HCT116 (cell line): ENCODE measurements around the gene MSI2. TPM values are rescaled to one million over a fixed set of nuclear protein-coding genes. Genes with fewer than 3 reads are reported as not detected.

Experiments used
- ATAC-seq: fragments of 200-7000 bp; cut with Tn5 transposase; 2 replicates; pipeline ENCODE4 v1.9.1; 2020; ENCODE audit warnings: mild to moderate bottlenecking, moderate library complexity
- BruUV-seq: library from RNA; stranded (reverse); fragments of 400-500 nt; replicated peaks from 2 replicates; lab custom pipeline; 2021; lab: Mats Ljungman, UMichigan
- CTCF ChIA-PET: fragments of 300-600 bp; sonication (Branson Sonifier 250); formaldehyde crosslinking; loops from one replicate; lab custom pipeline; 2021; ENCODE audit warnings: antibody characterized with exemption; lab: Charles Lee
- POLR2A ChIA-PET: fragments of 300-600, 350-600 bp; sonication (Branson Sonifier 250); formaldehyde crosslinking; loops from one replicate; lab custom pipeline; 2021; ENCODE audit warnings: antibody characterized with exemption; lab: Charles Lee
- RAD21 ChIA-PET, 2 experiments: fragments of 300-600 bp; sonication (Branson Sonifier 250); formaldehyde crosslinking; loops; one replicate each; lab custom pipeline; 2023; ENCODE audit warnings: low total read pairs in 2 of 2; ENCODE audit not compliant: uncharacterized antibody in 2 of 2, unreplicated experiment in 2 of 2, low non-redundant PET in 1 of 2; lab: Charles Lee
- DNase-seq: peaks from one replicate; pipeline ENCODE4 v3.0.0-alpha.2; 2010; ENCODE audit warnings: low read depth, low spot score
- H2AFZ ChIP-seq: fragments of 200-600 bp; shearing (Covaris generic), sonication (generic); 2 replicates; pipeline ENCODE4 v1.6.1; 2017; ENCODE audit warnings: low read depth, mixed run types, mixed read lengths, antibody characterized with exemption, low read length; ENCODE audit not compliant: poor library complexity, severe bottlenecking
- H3K27ac ChIP-seq: 2 replicates; pipeline ENCODE4 v1.5.1; 2012; ENCODE audit warnings: low read depth, low read length
- H3K27me3 ChIP-seq: fragments of 200-600 bp; sonication (generic); 2 replicates; pipeline ENCODE4 v1.6.1; 2016; ENCODE audit warnings: mixed run types, low read length, mixed read lengths; ENCODE audit not compliant: insufficient read depth
- H3K36me3 ChIP-seq, 2 experiments: fragments of 200-500 bp in 1 of 2; fragments of 200-600 bp in 1 of 2; sonication (Bioruptor generic) in 1 of 2; sonication (generic) in 1 of 2; 2 replicates each; pipeline versions ENCODE4 v1.5.1 to v1.6.1; 2014 to 2016; ENCODE audit warnings: low read length in 2 of 2, inconsistent platforms in 1 of 2, mixed read lengths in 1 of 2, mixed run types in 1 of 2; ENCODE audit not compliant: insufficient read depth in 2 of 2, control insufficient read depth in 1 of 2
- H3K4me1 ChIP-seq, 2 experiments: fragments of 200-600 bp in 1 of 2; sonication (generic) in 1 of 2; 2 replicates each; pipeline versions ENCODE4 v1.5.1 to v1.6.1; 2012 to 2017; ENCODE audit warnings: low read length in 2 of 2, inconsistent platforms in 1 of 2, mild to moderate bottlenecking in 1 of 2, mixed read lengths in 1 of 2, mixed run types in 1 of 2, moderate library complexity in 1 of 2; ENCODE audit not compliant: insufficient read depth in 2 of 2, control insufficient read depth in 1 of 2
- H3K4me2 ChIP-seq: fragments of 200-600 bp; sonication (generic); 2 replicates; pipeline ENCODE4 v1.6.1; 2017; ENCODE audit warnings: mixed run types, low read length, mixed read lengths
- H3K4me3 ChIP-seq, 2 experiments: fragments of 200-600 bp in 1 of 2; sonication (generic) in 1 of 2; replicated peaks in 1 of 2; 2 replicates each; pipeline ENCODE4 v1.5.1; 2011 to 2016; ENCODE audit warnings: low read length in 2 of 2, control low read depth in 1 of 2, low read depth in 1 of 2, mild to moderate bottlenecking in 1 of 2, mixed read lengths in 1 of 2, mixed run types in 1 of 2
- H3K79me2 ChIP-seq: fragments of 200-600 bp; sonication (generic); 2 replicates; pipeline ENCODE4 v1.6.1; 2017; ENCODE audit warnings: mild to moderate bottlenecking, mixed run types, low read length, moderate library complexity, mixed read lengths; ENCODE audit not compliant: insufficient read depth
- H3K9ac ChIP-seq: fragments of 200-600 bp; sonication (generic); 2 replicates; pipeline ENCODE4 v1.6.1; 2016; ENCODE audit warnings: low read length, mixed read lengths
- H3K9me2 ChIP-seq: fragments of 200-600 bp; sonication (generic), shearing (Covaris generic); 2 replicates; pipeline ENCODE4 v1.6.1; 2017; ENCODE audit warnings: mixed run types, mild to moderate bottlenecking, moderate library complexity; ENCODE audit not compliant: insufficient read depth
- H3K9me3 ChIP-seq, 2 experiments: fragments of 200-500 bp in 1 of 2; fragments of 200-600 bp in 1 of 2; sonication (Bioruptor generic) in 1 of 2; sonication (generic) in 1 of 2; 2 replicates each; pipeline ENCODE4 v1.6.1; 2014 to 2017; ENCODE audit warnings: low read length in 2 of 2, mixed read lengths in 2 of 2, inconsistent platforms in 1 of 2, low read depth in 1 of 2, mild to moderate bottlenecking in 1 of 2, mixed run types in 1 of 2, moderate library complexity in 1 of 2; ENCODE audit not compliant: control insufficient read depth in 1 of 2, insufficient read depth in 1 of 2
- H4K20me1 ChIP-seq: fragments of 200-600 bp; sonication (generic), shearing (Covaris generic); 2 replicates; pipeline ENCODE4 v1.6.1; 2017; ENCODE audit warnings: mixed run types, mild to moderate bottlenecking, moderate library complexity; ENCODE audit not compliant: insufficient read depth
- CEBPB ChIP-seq: IDR thresholded peaks from 2 replicates; pipeline ENCODE4 v1.6.1; 2012; ENCODE audit warnings: low read depth
- CTCF ChIP-seq, 3 experiments: fragments of 200-600 bp in 1 of 3; sonication (generic) in 1 of 3; IDR thresholded peaks in 2 of 3; conservative IDR thresholded peaks in 1 of 3; 2 replicates each; pipeline ENCODE4 v1.5.1; 2012 to 2017; ENCODE audit warnings: low read depth in 2 of 3, low read length in 2 of 3, antibody characterized with exemption in 1 of 3, borderline replicate concordance in 1 of 3, control low read depth in 1 of 3, mild to moderate bottlenecking in 1 of 3, mixed read lengths in 1 of 3, mixed run types in 1 of 3, moderate library complexity in 1 of 3; ENCODE audit not compliant: insufficient read depth in 1 of 3
- ELF1 ChIP-seq: IDR thresholded peaks from 2 replicates; pipeline ENCODE4 v1.6.1; 2012; ENCODE audit warnings: low read depth, borderline replicate concordance
- EZH2phosphoT487 ChIP-seq: fragments of 200-600 bp; IDR thresholded peaks from 2 replicates; pipeline ENCODE4 v1.6.1; 2018; ENCODE audit warnings: antibody characterized with exemption, borderline replicate concordance
- FOSL1 ChIP-seq: IDR thresholded peaks from 2 replicates; pipeline ENCODE4 v1.6.1; 2012; ENCODE audit warnings: low read depth
- MAX ChIP-seq: IDR thresholded peaks from 2 replicates; pipeline ENCODE4 v1.6.1; 2012
- RAD21 ChIP-seq: IDR thresholded peaks from 2 replicates; pipeline ENCODE4 v1.6.1; 2012; ENCODE audit warnings: low read depth, mild to moderate bottlenecking
- SIN3A ChIP-seq: IDR thresholded peaks from 2 replicates; pipeline ENCODE4 v1.6.1; 2012; ENCODE audit warnings: low read depth
- YY1 ChIP-seq: IDR thresholded peaks from 2 replicates; pipeline ENCODE4 v1.6.1; 2011; ENCODE audit warnings: low read length, low read depth, moderate library complexity, mild to moderate bottlenecking; ENCODE audit not compliant: insufficient replicate concordance; ENCODE audit errors: extremely low read depth
- ZFX ChIP-seq: fragments of 450-650 bp; IDR thresholded peaks from 2 replicates; pipeline ENCODE4 v1.6.1; 2017
- intact Hi-C: fragments of 100-400 bp; cut with micrococcal nuclease; formaldehyde crosslinking; loops from 2 replicates; pipeline ENCODE4 v1.10.0; 2022
- total RNA-seq: library from RNA; stranded (reverse); gene quantifications from one replicate; pipeline ENCODE4 v1.2.1, GENCODE V29; 2021; ENCODE audit not compliant: unreplicated experiment
- TF ChIP-seq, protein P1 (sequence below): IDR thresholded peaks from 2 replicates; pipeline ENCODE4 v1.6.1; 2011; ENCODE audit warnings: mild to moderate bottlenecking, low read length, moderate library complexity; ENCODE audit not compliant: insufficient replicate concordance; ENCODE audit errors: extremely low read depth
- TF ChIP-seq, protein P2 (sequence below): IDR thresholded peaks from 2 replicates; pipeline ENCODE4 v1.6.1; 2012; ENCODE audit warnings: low read depth

Gene MSI2
- total RNA-seq, 1 experiment from 2014 or later: 137 TPM

DNA sequence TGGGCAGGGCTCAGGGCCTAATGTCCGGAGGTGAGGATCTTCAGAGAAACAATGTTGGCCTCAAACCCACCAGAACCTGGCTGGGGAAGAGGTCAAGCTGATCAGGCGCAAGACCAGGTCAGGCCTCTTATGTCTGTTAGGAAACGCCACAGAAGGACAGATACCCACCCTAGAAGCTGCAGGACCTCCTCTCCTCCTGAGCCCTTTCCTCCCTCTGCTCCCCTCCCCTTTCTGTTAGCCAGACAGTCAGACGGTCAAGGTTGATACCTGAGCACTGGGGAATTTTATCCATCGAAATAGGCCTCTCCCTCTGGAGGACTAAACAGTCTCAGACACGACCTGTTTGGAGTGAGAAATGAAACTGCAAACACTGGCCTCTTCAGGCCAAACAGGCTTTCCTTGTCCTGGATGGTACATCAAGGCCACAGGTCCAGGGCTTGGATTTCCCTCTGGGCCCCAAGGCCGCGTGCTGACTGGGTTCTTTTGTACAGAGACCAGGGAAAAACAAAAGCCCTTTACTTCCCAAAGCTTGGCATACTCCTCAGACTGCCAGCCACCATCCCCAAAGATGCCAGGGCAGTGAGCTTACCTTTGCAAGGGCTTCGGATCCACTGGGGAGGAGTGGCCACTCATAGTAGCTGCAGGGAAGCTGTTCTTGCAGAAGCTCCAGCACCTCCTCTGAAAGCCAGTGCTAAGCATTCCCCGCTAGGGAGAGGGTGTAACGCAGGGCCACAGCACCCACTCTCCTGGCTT lies 353.0 kb downstream of the MSI2 start:
- peaks cover 0 to 4% of the 10 kb centered on the region in 2 experiments; a peak in 1 of 4 replicates for H3K4me1 ChIP-seq
- no peak overlapping the region for H3K9ac ChIP-seq
- H3K36me3 ChIP-seq: no peaks in the 10 kb centered on the region
- no peaks in the 10 kb centered on the region for H3K79me2 ChIP-seq
- DNase-seq: no peak
- ChIA-PET CTCF (interaction anchor here (1.0 to 4.3 kb wide), 2 partner anchors 12 to 62 kb away, joined by 4 to 21 read pairs; no protein-coding TSS in a partner anchor), POLR2A (no interaction called here), RAD21 (no interaction called here)
- TF ChIP-seq SIN3A (no peak), FOSL1 (no peak), ZFX (no peak), RAD21 (no peak), CTCF (IDR thresholded peaks at IDR 0.05 in 2 of 3, conservative IDR thresholded peaks at IDR 0.05 in 1 of 3; ENCODE audit: borderline replicate concordance in 1 of 3, insufficient read depth in 1 of 3, low read depth in 2 of 3, low read length in 2 of 3) (no peak), MAX (no peak), YY1 (no peak), ELF1 (no peak), EZH2phosphoT487 (no peak), CEBPB (no peak)
- TF ChIP-seq, protein P1, sequence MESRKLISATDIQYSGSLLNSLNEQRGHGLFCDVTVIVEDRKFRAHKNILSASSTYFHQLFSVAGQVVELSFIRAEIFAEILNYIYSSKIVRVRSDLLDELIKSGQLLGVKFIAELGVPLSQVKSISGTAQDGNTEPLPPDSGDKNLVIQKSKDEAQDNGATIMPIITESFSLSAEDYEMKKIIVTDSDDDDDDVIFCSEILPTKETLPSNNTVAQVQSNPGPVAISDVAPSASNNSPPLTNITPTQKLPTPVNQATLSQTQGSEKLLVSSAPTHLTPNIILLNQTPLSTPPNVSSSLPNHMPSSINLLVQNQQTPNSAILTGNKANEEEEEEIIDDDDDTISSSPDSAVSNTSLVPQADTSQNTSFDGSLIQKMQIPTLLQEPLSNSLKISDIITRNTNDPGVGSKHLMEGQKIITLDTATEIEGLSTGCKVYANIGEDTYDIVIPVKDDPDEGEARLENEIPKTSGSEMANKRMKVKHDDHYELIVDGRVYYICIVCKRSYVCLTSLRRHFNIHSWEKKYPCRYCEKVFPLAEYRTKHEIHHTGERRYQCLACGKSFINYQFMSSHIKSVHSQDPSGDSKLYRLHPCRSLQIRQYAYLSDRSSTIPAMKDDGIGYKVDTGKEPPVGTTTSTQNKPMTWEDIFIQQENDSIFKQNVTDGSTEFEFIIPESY: no peak
- TF ChIP-seq, protein P2, sequence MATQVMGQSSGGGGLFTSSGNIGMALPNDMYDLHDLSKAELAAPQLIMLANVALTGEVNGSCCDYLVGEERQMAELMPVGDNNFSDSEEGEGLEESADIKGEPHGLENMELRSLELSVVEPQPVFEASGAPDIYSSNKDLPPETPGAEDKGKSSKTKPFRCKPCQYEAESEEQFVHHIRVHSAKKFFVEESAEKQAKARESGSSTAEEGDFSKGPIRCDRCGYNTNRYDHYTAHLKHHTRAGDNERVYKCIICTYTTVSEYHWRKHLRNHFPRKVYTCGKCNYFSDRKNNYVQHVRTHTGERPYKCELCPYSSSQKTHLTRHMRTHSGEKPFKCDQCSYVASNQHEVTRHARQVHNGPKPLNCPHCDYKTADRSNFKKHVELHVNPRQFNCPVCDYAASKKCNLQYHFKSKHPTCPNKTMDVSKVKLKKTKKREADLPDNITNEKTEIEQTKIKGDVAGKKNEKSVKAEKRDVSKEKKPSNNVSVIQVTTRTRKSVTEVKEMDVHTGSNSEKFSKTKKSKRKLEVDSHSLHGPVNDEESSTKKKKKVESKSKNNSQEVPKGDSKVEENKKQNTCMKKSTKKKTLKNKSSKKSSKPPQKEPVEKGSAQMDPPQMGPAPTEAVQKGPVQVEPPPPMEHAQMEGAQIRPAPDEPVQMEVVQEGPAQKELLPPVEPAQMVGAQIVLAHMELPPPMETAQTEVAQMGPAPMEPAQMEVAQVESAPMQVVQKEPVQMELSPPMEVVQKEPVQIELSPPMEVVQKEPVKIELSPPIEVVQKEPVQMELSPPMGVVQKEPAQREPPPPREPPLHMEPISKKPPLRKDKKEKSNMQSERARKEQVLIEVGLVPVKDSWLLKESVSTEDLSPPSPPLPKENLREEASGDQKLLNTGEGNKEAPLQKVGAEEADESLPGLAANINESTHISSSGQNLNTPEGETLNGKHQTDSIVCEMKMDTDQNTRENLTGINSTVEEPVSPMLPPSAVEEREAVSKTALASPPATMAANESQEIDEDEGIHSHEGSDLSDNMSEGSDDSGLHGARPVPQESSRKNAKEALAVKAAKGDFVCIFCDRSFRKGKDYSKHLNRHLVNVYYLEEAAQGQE: no peak
- BruUV-seq: no TSS peak
- H3K27ac ChIP-seq: no peak overlapping the region
- H3K4me2 ChIP-seq: no peak overlapping the region
- H2AFZ ChIP-seq: no peak overlapping the region
- H3K4me3 ChIP-seq: no peak overlapping the region
- H3K27me3 ChIP-seq: no peaks in the 10 kb centered on the region
- no peak for ATAC-seq
- intact Hi-C loops: no loop called here
- H3K9me2 ChIP-seq: no peaks in the 10 kb centered on the region
- no peaks in the 10 kb centered on the region for H4K20me1 ChIP-seq
- no peaks in the 10 kb centered on the region for H3K9me3 ChIP-seq
